ENCODE measurements around the gene COBL.

Gene COBL

GRCh38 chr7:51269911-51270310 is 46.7 kb downstream of the COBL start:
- DNase-seq = no peak

- no peak for DNase-seq
These were observed 47.3 kb downstream of the COBL start for GRCh38 chr7:51269321-51269720.

GRCh38 chr7:51268859-51269258 is 47.8 kb downstream of the COBL start:
- DNase-seq = no peak

- no peak for DNase-seq
These were observed 49.4 kb downstream of the COBL start for GRCh38 chr7:51267169-51267568.

- DNase-seq = no peak
These were observed 51.3 kb downstream of the COBL start for GRCh38 chr7:51265066-51265907.

GRCh38 chr7:51263631-51264484 is 52.8 kb downstream of the COBL start:
- no peak for DNase-seq

- no peak for DNase-seq
These were observed 53.6 kb downstream of the COBL start for GRCh38 chr7:51262796-51263531.

- no peak for DNase-seq
These were observed 54.4 kb downstream of the COBL start for GRCh38 chr7:51261950-51262795.

- no peak for DNase-seq
These were observed 55.3 kb downstream of the COBL start for GRCh38 chr7:51261117-51261835.

- DNase-seq = no peak
These were observed 56.1 kb downstream of the COBL start for GRCh38 chr7:51260516-51260915.

- no peak for DNase-seq
These were observed 56.8 kb downstream of the COBL start for GRCh38 chr7:51259766-51260165.

GRCh38 chr7:51256916-51257315 is 59.7 kb downstream of the COBL start:
- no peak for DNase-seq

- no peak for DNase-seq
These were observed 60.3 kb downstream of the COBL start for GRCh38 chr7:51256209-51256781.

- DNase-seq = no peak
These were observed 60.9 kb downstream of the COBL start for GRCh38 chr7:51255536-51256208.

- DNase-seq = no peak
These were observed 61.6 kb downstream of the COBL start for GRCh38 chr7:51255036-51255435.

GRCh38 chr7:51253157-51253556 is 63.5 kb downstream of the COBL start:
- DNase-seq = no peak

GRCh38 chr7:51251290-51251689 is 65.3 kb downstream of the COBL start:
- DNase-seq = no peak

- DNase-seq = no peak
These were observed 66.1 kb downstream of the COBL start for GRCh38 chr7:51250512-51250911.

- no peak for DNase-seq
These were observed 66.6 kb downstream of the COBL start for GRCh38 chr7:51249991-51250390.

- DNase-seq = no peak
These were observed 67.2 kb downstream of the COBL start for GRCh38 chr7:51249187-51249945.
